SW 1271 (cell line): ENCODE data around the gene TRIP10.
"Not testable (repeated sequence)": the region's sequence is repeated elsewhere in the genome, so short reads cannot be mapped to it uniquely, and the experiment has no call there.

Experiments
- DNase-seq, 2 experiments: peaks; one replicate each; lab custom pipeline; 2025; lab: John Stamatoyannopoulos, UW

The TRIP10 gene, protein sequence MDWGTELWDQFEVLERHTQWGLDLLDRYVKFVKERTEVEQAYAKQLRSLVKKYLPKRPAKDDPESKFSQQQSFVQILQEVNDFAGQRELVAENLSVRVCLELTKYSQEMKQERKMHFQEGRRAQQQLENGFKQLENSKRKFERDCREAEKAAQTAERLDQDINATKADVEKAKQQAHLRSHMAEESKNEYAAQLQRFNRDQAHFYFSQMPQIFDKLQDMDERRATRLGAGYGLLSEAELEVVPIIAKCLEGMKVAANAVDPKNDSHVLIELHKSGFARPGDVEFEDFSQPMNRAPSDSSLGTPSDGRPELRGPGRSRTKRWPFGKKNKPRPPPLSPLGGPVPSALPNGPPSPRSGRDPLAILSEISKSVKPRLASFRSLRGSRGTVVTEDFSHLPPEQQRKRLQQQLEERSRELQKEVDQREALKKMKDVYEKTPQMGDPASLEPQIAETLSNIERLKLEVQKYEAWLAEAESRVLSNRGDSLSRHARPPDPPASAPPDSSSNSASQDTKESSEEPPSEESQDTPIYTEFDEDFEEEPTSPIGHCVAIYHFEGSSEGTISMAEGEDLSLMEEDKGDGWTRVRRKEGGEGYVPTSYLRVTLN

DNA sequence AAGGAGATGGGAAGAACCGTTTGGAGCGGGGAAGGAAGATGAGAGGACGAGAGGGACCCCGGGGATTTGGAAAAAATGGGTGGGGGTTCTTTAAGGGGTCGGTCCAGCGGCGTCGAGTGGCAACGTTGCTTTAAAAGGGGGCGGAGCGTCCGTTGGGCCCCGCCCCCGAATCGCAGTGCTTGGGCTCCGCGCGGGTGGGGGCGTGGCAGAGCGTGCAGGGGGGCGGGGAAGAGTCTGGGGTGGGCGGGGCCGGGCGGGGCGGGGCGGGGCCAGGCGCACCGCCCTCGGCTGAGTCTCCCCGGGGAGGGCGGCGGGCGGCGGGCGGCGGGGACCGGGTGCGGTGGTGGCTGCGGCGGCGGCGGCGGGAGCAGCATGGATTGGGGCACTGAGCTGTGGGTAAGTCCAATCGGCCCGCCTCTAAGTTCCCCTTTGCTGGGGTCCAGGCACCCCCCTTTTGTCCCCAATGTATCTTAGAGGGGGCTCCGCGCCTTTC lies at the start of gene TRIP10:
TRIP10 (plus strand) TSS at position 291 of the 493 bp plus-strand sequence; CDS start at position 373, 82 bp downstream.
- peak in 1 of 2 experiments; percentile 72 for DNase-seq

DNA sequence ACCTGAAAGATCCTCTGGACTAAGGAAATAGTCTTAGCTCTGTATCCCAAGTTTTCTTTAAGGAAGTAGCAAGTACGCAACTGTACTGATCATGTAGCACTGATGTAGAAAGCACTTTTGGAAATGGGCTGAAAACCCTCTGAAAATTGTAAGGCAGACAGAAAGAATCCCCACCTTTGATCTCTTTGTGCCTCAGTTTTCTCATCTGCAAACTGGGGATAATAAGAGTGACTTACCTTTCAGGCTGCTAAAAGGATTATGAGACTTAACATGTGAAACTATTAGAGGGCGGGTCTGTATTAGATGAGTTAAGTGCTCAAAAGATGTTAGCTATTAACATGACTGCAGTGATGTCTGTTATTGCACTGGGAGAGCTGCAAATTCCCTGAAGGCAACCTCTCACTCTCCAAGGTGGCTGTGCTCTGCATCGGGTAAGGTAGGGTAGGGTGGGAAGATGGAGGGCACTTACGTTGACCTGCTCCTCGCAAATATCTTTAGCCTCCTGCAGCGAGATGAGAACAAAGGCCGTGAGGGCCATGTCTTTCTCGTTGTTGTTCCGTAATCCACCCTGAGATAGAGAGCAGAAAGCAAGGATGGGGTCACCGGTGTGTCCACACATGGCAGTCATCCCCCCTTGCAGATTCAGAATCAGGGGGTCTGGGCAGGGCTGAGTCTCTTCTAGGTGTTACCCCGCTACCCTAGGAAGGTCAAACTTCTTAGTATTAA lies 49.2 kb upstream of the TRIP10 start:
- no peak for DNase-seq

DNA sequence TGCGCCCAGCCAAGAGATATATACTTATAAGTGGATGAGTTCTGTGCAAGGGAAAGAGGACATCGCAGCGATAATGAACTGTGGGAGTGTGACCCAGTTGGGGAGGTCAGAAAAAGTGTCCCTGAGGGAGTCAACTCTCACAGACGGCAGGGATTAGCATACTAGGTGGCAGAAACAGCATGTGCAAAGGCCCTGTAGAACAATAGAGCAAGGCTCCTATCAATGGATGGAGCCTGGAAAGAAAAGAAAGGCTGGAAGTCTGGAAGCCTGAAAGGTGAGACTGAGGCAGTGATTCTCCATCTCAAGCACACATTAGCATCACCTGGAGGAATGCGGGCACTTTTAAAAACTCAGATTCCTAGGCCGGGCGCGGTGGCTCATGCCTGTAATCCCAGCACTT lies 48.1 kb upstream of the TRIP10 start:
- no peak for DNase-seq

DNA sequence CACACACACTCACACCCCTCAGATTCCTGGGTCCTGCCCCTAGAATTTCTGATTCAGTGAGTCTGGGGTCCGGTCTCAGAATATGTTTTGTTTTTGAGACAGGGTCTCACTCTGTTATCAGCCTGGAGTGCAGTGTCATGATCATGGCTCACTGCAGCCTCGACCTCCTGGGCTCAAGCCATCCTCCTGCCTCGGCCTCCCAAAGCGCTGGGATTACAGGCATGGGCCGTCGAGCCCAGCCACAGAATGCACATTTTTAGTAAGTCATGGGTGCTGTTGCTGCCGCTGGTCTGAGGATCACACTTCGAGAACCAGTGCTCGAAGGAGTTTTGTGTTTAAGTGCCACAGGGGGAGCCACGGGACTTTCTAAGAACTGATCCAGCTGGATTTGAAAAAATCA lies 47.5 kb upstream of the TRIP10 start:
- DNase-seq, result no peak

DNA sequence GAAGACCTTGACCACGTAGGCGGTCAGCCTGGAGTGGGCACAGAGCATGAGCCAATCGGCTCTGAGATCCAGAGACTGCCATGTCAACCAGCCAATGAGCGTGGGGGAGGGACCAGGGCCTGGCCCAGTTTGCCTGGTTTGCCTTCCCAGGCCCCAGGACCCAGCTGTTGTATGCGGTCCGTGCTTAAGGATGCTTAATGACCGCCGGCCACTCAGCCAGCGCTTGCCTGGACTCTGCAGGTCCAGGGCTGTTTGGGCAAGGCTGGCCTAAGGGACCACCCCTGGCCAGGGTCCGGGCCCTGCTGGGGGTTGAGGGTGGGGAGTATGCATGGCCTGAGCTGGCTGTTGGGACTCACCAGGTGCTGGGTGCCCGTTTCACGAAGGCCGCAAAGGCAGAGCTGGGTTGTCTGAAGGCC lies 46.4 kb upstream of the TRIP10 start:
- DNase-seq, result no peak

DNA sequence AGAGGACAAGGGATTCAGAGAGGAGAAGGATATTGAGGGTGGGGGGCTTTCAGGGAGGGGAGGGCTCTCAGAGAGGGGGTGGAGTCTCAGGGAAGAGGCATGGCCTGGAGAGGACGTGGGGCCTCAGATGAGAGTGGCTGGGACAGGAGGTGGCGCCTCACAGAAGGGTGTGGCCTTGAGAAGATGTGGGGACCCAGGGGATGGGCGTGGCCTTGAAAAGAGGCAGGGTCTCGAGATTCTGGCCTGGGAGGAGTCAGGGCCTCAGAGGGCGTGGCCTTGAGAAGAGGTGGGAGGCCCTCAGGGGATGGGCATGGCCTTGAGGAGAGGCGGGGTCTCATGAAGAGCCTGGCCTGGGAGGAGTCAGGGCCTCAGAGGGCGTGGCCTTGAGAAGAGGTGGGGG lies 45.8 kb upstream of the TRIP10 start:
- no peak for DNase-seq

DNA sequence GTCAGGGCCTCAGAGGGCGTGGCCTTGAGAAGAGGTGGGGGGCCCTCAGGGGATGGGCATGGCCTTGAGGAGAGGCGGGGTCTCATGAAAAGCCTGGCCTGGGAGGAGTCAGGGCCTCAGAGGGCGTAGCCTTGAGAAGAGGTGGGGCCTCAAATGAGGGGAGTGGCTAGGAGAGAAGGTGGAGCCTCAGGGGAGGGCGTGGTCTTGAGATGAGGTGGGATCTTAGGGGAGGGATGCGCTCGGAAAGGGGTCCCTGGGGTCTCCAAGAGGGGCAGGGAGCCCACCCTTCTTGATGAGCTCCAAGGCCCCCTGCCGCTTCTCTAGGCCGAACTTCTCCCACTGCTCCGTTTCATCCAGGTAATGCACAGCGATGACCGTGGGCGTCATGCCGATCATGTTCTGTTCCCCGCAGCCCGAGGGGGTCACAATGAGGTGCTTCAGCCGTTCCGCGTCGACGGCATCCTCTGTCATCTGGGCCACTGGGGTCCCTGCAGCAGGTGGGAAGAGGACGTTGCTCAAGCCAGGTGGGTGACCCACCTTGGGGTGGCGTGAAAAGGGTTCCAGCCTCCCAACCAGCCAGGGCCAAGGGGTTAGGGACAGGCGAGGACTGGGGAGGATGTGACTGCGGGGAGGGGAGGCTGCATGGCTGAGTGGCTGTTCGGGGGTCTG lies 45.2 kb upstream of the TRIP10 start:
- no peak for DNase-seq

DNA sequence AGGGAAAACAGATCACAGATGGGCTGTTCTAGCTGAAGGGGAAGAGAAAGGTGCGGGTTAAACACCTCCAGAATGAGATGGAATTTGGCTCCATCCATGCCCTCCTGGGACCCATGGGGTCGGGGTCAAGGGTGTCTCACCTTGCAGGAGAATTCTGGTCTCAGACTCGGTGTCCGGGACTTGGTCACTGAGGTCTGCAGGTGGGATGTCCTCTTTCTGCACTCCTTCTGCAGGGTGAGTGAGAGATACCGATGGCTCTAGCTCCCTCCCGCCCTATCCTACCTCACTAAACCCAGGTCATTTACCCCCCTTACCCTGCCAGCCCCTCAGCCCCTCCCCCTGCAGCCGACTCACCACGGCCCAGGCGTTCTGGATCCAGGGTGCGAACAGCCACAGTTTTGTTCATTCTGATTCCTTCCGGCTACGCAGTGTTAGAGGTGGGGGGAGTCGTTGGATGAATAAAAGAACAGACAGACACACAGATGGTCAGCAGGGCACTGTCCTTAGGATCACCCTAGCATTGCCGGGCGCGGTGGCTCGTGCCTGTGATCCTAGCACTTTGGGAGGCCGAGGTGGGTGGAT lies 43.1 kb upstream of the TRIP10 start:
- DNase-seq, result no peak

DNA sequence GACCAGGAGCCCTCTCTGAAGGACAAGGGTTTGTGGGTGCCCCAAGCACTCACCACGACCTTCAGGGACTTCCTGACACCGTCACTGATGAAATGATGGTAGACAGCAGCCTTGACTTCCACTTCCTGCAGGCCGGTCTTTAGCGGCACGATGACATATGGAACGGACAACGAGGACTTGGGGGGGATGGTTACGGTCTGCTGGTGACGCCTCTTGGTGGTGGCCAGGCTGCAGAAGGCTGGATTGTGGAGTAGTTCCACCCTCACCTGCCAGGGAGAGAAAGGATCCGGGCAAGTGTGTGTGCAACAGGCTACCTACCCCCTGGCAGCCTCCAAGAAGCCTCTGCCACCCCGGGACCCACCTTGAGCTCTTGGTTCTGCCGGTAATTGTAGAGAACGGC lies 42.2 kb upstream of the TRIP10 start:
- no peak for DNase-seq

DNA sequence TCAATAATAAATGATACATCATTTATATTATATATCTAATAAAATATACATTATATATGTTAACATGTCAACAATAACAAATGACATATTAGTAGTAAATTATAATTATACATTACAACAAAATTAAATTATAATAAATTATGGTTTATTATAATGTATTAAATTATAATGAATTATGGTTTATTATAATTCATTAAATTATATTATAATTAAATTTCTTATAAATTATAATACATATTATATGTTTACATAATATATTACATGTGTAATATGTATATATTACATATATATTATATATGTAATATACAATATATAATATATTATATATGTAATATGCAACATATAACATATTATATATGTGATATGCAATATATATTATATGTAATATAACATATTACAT lies 39.5 kb upstream of the TRIP10 start:
- DNase-seq, result no peak

DNA sequence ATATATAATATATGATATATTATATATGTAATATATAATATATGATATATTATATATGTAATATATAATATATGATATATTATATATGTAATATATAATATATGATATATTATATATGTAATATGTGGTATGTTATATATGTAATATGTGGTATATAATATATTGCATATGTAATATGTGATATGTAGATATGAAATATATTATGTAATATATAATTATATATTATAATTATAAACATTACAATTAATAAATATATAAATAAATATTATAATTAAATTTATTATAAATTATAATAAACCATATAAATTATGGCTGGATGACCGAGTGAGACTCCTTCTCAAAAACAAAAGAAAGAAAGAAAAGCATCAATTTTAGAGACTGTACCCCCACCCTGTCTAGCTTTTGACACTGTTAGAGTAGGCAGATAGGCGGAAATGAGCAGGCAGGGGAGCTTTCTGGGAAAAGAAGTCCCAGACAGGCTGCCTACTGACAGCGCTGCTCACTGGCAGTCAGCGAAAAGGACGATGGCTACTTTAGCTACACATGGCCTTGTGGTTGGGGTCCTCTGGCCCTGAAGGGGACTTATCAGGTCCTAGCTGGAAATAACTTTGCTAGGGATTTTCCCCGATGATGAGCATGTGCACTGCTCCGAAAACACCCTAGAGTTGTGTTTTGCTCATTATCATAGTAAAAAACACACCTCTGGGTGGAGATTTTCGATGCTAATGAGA lies 38.7 kb upstream of the TRIP10 start:
- DNase-seq, result no peak

DNA sequence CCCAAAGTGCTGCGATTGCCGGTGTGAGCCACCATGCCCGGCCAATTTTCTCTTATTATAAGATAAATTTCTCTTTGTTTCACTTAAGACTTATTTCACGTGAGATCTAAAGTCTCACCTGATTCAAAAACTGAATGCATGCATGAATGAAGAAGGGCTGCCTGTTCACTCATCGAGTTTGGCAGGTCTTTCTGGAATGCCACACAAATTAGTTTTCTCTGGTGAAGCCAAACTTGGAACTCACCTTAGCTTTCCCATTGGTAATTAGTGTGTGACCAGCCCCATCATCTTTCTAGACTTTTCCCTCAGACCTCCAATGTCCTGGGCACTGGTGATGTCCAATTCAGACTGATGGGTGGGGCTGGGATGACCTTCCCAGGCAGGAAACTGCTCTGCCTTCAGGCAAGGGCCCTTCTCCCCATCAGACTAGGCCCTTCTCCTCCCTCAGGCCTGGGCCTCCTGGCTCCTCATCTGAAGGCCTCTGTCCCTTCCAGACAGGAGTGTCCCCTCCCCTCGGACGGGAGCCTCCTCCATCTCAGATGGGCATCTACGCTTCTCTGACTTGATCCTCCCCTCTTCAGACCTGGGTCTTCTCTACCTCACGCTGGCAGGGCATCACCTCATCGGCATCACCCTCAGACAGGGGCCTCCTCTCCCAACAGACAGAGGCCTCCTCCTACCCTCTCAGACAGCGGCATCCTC lies 33.4 kb upstream of the TRIP10 start:
- no peak for DNase-seq

DNA sequence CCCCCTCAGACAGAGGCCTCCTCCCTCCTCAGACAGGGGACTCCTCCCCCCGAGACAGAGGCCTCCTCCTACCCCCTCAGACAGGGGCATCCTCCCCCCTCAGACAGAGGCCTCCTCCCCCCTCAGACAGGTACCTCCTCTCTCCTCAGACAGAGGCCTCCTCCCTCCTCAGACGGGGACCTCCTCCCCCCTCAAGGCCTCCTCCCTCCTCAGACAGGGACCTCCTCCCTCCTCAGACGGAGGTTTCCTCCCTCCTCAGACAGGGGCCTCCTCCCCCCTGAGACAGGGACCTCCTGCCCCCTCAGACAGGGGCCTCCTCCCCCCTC lies 32.9 kb upstream of the TRIP10 start:
- DNase-seq, result no peak

DNA sequence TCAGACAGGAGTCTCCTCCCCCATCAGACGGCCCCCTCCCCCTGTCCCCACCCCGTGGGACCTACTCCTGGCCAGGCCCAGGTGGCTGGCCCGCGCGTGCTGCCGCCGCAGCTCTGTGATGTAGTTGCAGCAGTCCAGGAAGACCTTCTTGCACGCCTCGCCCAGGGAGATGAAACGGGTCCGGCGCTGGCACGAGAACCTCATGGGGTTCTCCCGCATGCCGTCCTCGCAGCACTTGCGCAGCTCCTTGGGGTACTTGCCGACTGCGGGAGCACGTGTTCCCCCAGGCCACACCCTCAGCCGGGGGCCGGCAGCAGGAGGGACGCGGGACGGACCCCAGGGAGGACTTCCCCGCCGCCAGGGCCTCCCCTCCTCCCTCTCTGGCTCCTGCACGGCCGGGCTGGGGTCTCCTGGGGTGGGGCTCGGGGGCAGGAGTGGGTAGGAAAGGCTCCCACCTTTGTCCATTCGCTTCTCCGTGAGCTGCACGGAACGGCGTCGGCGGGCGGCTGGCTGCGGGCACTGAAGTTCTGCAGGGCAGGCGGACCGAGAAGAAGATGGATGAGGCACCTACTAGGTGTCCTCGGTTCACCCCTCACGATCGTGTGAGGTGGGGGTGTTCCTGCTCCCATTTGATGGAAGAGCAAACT lies 32.3 kb upstream of the TRIP10 start:
- no peak for DNase-seq

DNA sequence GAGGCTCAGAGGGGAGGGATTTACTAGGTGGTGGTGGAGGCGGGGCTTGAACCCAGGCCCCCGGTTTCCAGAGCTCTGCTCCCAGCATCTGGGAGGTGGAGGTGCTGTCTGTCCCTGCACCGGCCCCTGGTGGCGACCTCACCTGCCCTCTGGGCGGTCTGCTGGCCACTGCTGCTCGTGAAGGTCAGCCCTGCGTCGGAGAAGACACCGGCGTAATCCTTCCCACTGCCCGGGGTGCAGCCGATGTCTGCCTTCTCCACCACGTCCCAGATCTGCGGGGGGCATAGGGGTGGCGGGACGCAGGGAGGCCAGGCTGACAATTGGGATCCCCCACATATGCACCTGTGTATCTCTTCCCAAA lies 31.8 kb upstream of the TRIP10 start:
- DNase-seq, result no peak

DNA sequence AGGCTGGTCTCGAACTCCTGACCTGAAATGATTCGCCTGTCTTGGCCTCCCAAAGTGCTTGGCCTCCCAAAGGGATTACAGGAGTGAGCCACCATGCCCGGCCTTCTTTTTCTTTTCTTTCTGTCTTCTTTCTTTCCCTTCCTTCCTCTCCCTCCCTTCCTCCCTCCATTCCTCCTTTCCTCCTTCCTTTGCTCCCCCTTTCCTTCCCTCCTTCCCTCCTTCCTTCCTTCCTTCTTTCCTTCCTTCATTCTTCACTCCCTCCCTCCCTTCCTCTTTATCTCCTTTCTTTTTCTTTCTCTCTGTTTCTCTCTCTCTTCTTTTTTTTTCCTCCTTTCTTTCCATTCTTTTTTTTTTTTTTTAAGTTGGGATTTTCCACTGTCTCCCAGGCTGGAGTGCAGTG lies 31.1 kb upstream of the TRIP10 start:
- no peak for DNase-seq

DNA sequence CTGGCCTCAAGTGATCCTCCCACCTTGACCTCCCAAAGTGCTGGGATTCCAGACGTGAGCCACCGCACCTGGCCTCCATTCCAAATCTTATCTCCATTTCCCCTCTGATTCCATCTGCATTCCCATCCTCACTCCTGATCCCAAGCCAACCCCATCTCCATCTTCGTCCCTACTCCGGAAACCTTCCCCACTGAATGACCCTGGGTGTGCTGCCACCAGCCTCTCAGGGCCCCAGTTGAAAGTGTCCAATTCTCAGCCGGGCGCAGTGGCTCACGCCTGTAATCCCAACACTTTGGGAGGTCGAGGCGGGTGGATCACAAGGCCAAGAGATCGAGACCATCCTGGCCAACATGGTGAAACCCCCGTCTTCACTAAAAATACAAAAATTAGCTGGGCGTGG lies 30.6 kb upstream of the TRIP10 start:
- not testable (repeated sequence) for DNase-seq

DNA sequence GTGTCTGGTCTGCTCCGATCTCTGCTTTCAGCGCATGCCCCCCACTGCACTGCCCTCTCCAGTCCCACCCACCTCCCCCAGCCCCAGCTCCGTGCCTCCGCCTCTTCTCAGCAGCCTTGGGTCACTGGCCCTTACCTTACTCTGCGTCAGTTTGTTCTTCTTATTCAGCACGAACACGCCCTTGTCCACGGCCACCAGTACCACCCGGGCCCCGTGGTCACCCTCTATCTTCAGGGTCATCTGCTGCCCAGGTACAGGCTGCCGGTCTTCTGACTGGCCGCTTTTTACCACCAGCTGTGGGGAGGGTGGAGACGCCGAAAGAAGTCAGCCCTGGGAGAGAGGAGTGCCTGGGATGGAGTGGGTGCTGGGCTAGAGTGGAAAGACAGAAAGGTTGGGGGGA lies 29.9 kb upstream of the TRIP10 start:
- no peak for DNase-seq

DNA sequence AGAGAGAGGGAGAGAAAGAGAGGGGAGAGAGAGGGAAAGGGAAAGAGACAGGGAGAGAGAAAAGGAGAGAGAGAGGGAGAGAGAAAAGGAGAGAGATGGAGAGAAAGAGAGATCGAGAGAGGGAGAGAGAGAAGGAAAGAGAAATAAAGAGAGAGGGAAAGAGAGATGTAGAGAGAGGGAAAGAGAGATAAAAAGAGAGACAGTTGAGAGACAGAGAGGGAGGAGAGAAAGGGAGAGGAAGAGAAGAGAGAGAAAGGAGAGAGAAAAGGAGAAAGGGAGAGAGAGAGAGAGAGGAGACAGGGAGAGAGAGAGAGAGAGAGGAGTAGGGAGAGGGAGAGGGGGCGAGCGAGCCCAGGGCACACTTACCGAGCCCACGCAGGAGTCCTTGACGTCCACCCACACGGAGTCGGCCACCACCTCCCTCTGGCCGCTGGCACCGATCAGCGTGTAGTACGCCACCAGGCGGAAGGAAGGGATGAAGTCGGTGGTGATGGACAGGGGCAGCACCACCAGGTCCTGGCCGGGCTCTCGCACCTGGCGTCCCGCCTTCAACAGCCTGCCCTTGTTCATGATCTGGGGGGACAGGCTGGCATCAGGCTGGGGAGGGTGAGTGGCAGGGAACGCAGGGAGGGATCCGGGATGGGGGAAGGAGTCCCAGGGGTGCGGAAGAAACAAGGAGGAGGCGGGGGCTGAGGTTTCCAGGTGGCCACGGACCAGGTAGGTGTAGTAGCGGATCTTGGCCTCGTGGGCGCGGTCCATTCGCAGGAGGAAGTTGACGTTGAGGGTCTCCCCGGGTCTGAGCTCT lies 29.0 kb upstream of the TRIP10 start:
- DNase-seq, result no peak

DNA sequence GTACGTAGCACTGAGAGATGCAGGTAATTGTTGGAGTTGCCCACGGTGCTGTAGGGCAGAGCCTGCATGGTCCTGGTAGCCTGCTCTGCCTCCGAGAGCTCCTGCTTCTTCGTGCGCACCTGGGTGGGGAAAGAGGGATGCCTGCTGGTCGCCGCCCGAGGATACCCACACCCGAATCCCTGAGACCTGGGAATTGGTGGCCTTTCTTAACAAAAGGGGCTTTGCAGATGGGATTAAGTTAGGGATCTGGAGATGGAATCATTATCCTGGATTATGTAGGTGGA lies 28.5 kb upstream of the TRIP10 start:
- DNase-seq, result no peak
